H1 (cell line): ENCODE results near the gene MAPRE2. TPM values are rescaled to one million over a fixed set of nuclear protein-coding genes. Genes with fewer than 3 reads are reported as not detected.

Experiments used
- CTCF ChIA-PET: fragments of 300-600 bp; sonication (Branson Sonifier 250); formaldehyde crosslinking; loops from one replicate; lab custom pipeline; 2021; ENCODE audit not compliant: partially characterized antibody; lab: Charles Lee
- POLR2A ChIA-PET: fragments of 300-600 bp; sonication (Branson Sonifier 250); formaldehyde crosslinking; loops from one replicate; lab custom pipeline; 2021; ENCODE audit warnings: inconsistent platforms; ENCODE audit not compliant: partially characterized antibody; lab: Charles Lee
- DNase-seq, 2 experiments: peaks; one replicate each; pipeline versions ENCODE4 v3.0.0 to v3.0.0-alpha.2; 2010 to 2022; ENCODE audit warnings: low spot score in 2 of 2, low read depth in 1 of 2, mixed read lengths in 1 of 2
- FAIRE-seq: peaks from 2 replicates; lab custom pipeline; 2011; peaks lifted over from hg19 to GRCh38; lab: Jason Lieb, UNC
- H2AFZ ChIP-seq: 2 replicates; pipeline ENCODE4 v1.8.1; 2012; ENCODE audit warnings: low read length, inconsistent platforms
- H2AK5ac ChIP-seq: 2 replicates; pipeline ENCODE4 v1.6.1; 2013; ENCODE audit warnings: low read depth, low read length
- H2BK120ac ChIP-seq: replicated peaks from 2 replicates; pipeline ENCODE3; 2013; ENCODE audit warnings: low read depth, low read length, inconsistent platforms
- H2BK12ac ChIP-seq: 2 replicates; pipeline ENCODE4 v1.6.1; 2013; ENCODE audit warnings: low read depth, low read length
- H2BK15ac ChIP-seq: 2 replicates; pipeline ENCODE4 v1.6.1; 2013; ENCODE audit warnings: low read length
- H2BK20ac ChIP-seq: 2 replicates; pipeline ENCODE4 v1.6.1; 2013; ENCODE audit warnings: low read length
- H2BK5ac ChIP-seq: 2 replicates; pipeline ENCODE4 v1.6.1; 2013; ENCODE audit warnings: low read depth, low read length
- H3K14ac ChIP-seq: 2 replicates; pipeline ENCODE4 v1.6.1; 2013; ENCODE audit warnings: inconsistent platforms; ENCODE audit not compliant: insufficient read length
- H3K18ac ChIP-seq: 2 replicates; pipeline ENCODE4 v1.6.1; 2013; ENCODE audit warnings: low read length; ENCODE audit errors: extremely low read depth
- H3K23ac ChIP-seq: 2 replicates; pipeline ENCODE4 v1.6.1; 2013; ENCODE audit warnings: inconsistent platforms; ENCODE audit not compliant: insufficient read length
- H3K23me2 ChIP-seq: 2 replicates; pipeline ENCODE4 v1.6.1; 2013; ENCODE audit warnings: low read depth, low read length
- H3K27ac ChIP-seq: 2 replicates; pipeline ENCODE4 v1.6.1; 2011; ENCODE audit warnings: low read depth, low read length, inconsistent platforms
- H3K27me3 ChIP-seq, 4 experiments: replicated peaks in 1 of 4; 1 replicate in 1 of 4; 2 replicates in 3 of 4; pipeline versions ENCODE4 v1.6.1 to v1.8.1; 2011 to 2013; ENCODE audit warnings: low read length in 3 of 4, mild to moderate bottlenecking in 3 of 4, inconsistent platforms in 2 of 4, mixed read lengths in 2 of 4, moderate library complexity in 1 of 4; ENCODE audit not compliant: control insufficient read depth in 3 of 4, insufficient read depth in 3 of 4; ENCODE audit errors: extremely low read depth in 1 of 4
- H3K36me3 ChIP-seq, 4 experiments: 2 replicates each; pipeline versions ENCODE4 v1.6.1 to v1.8.1; 2011 to 2013; ENCODE audit warnings: mild to moderate bottlenecking in 4 of 4, low read length in 3 of 4, moderate library complexity in 2 of 4, control low read depth in 1 of 4, inconsistent platforms in 1 of 4; ENCODE audit not compliant: insufficient read depth in 4 of 4, control insufficient read depth in 2 of 4
- H3K4ac ChIP-seq: replicated peaks from 2 replicates; pipeline ENCODE3; 2013; ENCODE audit warnings: low read length, low read depth, mixed read lengths, inconsistent platforms; ENCODE audit not compliant: insufficient read length
- H3K4me1 ChIP-seq, 4 experiments: replicated peaks in 1 of 4; 1 replicate in 1 of 4; 2 replicates in 3 of 4; pipeline versions ENCODE4 v1.6.1 to v1.8.1; 2011 to 2013; ENCODE audit warnings: low read length in 3 of 4, inconsistent platforms in 2 of 4, mixed read lengths in 1 of 4; ENCODE audit not compliant: insufficient read depth in 4 of 4, control insufficient read depth in 3 of 4
- H3K4me2 ChIP-seq, 2 experiments: 2 replicates each; pipeline versions ENCODE4 v1.6.1 to v1.8.1; 2011 to 2013; ENCODE audit warnings: low read depth in 2 of 2, low read length in 2 of 2, control low read depth in 1 of 2, inconsistent platforms in 1 of 2, mild to moderate bottlenecking in 1 of 2; ENCODE audit not compliant: insufficient read depth in 1 of 2
- H3K4me3 ChIP-seq, 4 experiments: fragments of 200-600, 300-600 bp in 1 of 4; sonication (generic), shearing (Covaris generic), sonication (Bioruptor Twin) in 1 of 4; 2 replicates each; pipeline versions ENCODE4 v1.5.1 to v1.8.1; 2011 to 2016; ENCODE audit warnings: low read length in 4 of 4, low read depth in 3 of 4, control low read depth in 2 of 4, inconsistent platforms in 2 of 4, mild to moderate bottlenecking in 2 of 4, mixed read lengths in 1 of 4, moderate library complexity in 1 of 4; ENCODE audit not compliant: insufficient read depth in 2 of 4; ENCODE audit errors: extremely low read depth in 1 of 4
- H3K56ac ChIP-seq: replicated peaks from 2 replicates; pipeline ENCODE3; 2013; ENCODE audit warnings: low read depth, mild to moderate bottlenecking, mixed read lengths, low read length, inconsistent platforms; ENCODE audit not compliant: insufficient read length
- H3K79me1 ChIP-seq: 2 replicates; pipeline ENCODE4 v1.6.1; 2013; ENCODE audit warnings: low read depth, low read length, control low read depth
- H3K79me2 ChIP-seq, 2 experiments: 2 replicates each; pipeline versions ENCODE4 v1.6.1 to v1.8.1; 2012 to 2013; ENCODE audit warnings: low read length in 2 of 2, mild to moderate bottlenecking in 2 of 2, inconsistent platforms in 1 of 2; ENCODE audit not compliant: insufficient read depth in 2 of 2, control insufficient read depth in 1 of 2
- H3K9ac ChIP-seq, 4 experiments: replicated peaks in 1 of 4; 1 replicate in 1 of 4; 2 replicates in 3 of 4; pipeline versions ENCODE4 v1.6.1 to v1.8.1; 2011 to 2013; ENCODE audit warnings: low read depth in 3 of 4, low read length in 3 of 4, control low read depth in 2 of 4, mild to moderate bottlenecking in 2 of 4, moderate library complexity in 2 of 4, inconsistent platforms in 1 of 4; ENCODE audit errors: extremely low read depth in 1 of 4
- H3K9me3 ChIP-seq, 2 experiments: 2 replicates each; pipeline versions ENCODE4 v1.6.1 to v1.8.1; 2012 to 2013; ENCODE audit warnings: mild to moderate bottlenecking in 2 of 2, moderate library complexity in 2 of 2, control low read depth in 1 of 2, inconsistent platforms in 1 of 2, low read depth in 1 of 2, low read length in 1 of 2, mixed read lengths in 1 of 2; ENCODE audit not compliant: insufficient read depth in 2 of 2
- H4K20me1 ChIP-seq, 2 experiments: replicated peaks in 1 of 2; 2 replicates each; pipeline versions ENCODE3 to v1.8.1; 2011 to 2013; ENCODE audit warnings: inconsistent platforms in 2 of 2, low read length in 2 of 2, mild to moderate bottlenecking in 1 of 2; ENCODE audit not compliant: insufficient read depth in 2 of 2, control insufficient read depth in 1 of 2
- H4K5ac ChIP-seq: 2 replicates; pipeline ENCODE4 v1.6.1; 2013; ENCODE audit warnings: low read length, low read depth, mixed read lengths, inconsistent platforms; ENCODE audit not compliant: insufficient read length
- H4K8ac ChIP-seq: 2 replicates; pipeline ENCODE4 v1.8.0; 2013; ENCODE audit warnings: mild to moderate bottlenecking, moderate library complexity, low read length, inconsistent platforms; ENCODE audit not compliant: insufficient read depth; ENCODE audit errors: extremely low read depth
- H4K91ac ChIP-seq: replicated peaks from 2 replicates; pipeline ENCODE3; 2013; ENCODE audit warnings: low read length, mixed read lengths, inconsistent platforms; ENCODE audit not compliant: insufficient read length
- ASH2L ChIP-seq: fragments of 200-600, 300-600 bp; sonication (generic); IDR thresholded peaks from one replicate; pipeline ENCODE4 v1.7.1; 2017; ENCODE audit warnings: low read length
- CBX5 ChIP-seq: fragments of 300-800, 300-1000 bp; sonication (generic); IDR thresholded peaks from 2 replicates; pipeline ENCODE4 v1.7.1; 2016; ENCODE audit warnings: antibody characterized with exemption, low read length, low read depth
- CBX8 ChIP-seq: fragments of 300-800, 300-1000 bp; sonication (generic); IDR thresholded peaks from 2 replicates; pipeline ENCODE4 v1.7.1; 2016; ENCODE audit warnings: low read depth, low read length, borderline replicate concordance
- EGR1 ChIP-seq: IDR thresholded peaks from 2 replicates; pipeline ENCODE4 v1.6.1; 2011; ENCODE audit warnings: low read depth, low read length, borderline replicate concordance
- JUND ChIP-seq: IDR thresholded peaks from 2 replicates; pipeline ENCODE4 v1.6.1; 2011; ENCODE audit warnings: mild to moderate bottlenecking, improper control_type of control experiment, low read length
- MAX ChIP-seq: IDR thresholded peaks from 2 replicates; pipeline ENCODE4 v1.6.1; 2012; ENCODE audit warnings: inconsistent platforms
- NANOG ChIP-seq: IDR thresholded peaks from 2 replicates; pipeline ENCODE4 v1.6.1; 2011; ENCODE audit warnings: low read length, low read depth, mild to moderate bottlenecking, inconsistent platforms; ENCODE audit not compliant: insufficient read depth, poor library complexity, severe bottlenecking
- SAP30 ChIP-seq: fragments of 300-600 bp; sonication (generic); IDR thresholded peaks from 2 replicates; pipeline ENCODE4 v1.7.1; 2012; ENCODE audit warnings: low read length, moderate library complexity, mild to moderate bottlenecking, inconsistent platforms; ENCODE audit not compliant: insufficient read depth, insufficient replicate concordance
- TAF1 ChIP-seq: IDR thresholded peaks from 2 replicates; pipeline ENCODE4 v1.6.1; 2011; ENCODE audit warnings: mild to moderate bottlenecking, low read depth, low read length
- TAF7 ChIP-seq: optimal IDR thresholded peaks from 2 replicates; pipeline ENCODE3; 2011; ENCODE audit warnings: low read depth, mild to moderate bottlenecking, inconsistent platforms, low read length, moderate library complexity, borderline replicate concordance
- TBP ChIP-seq: IDR thresholded peaks from 2 replicates; pipeline ENCODE4 v1.6.1; 2011; ENCODE audit warnings: low read depth, low read length, improper control_type of control experiment
- TEAD4 ChIP-seq: IDR thresholded peaks from 2 replicates; pipeline ENCODE4 v1.6.1; 2012; ENCODE audit warnings: low read depth, low read length, inconsistent platforms, mixed read lengths
- WGBS, 2 experiments: shearing (Covaris generic) in 1 of 2; methylation state at CpG; one replicate each; pipeline versions ENCODE4 v1.1.6 to v1.1.7; 2013 to 2015; ENCODE audit warnings: low lambda C conversion rate in 2 of 2, mixed read lengths in 2 of 2, inconsistent platforms in 1 of 2, low coverage in 1 of 2, missing lambda C conversion rate in 1 of 2; ENCODE audit not compliant: insufficient replicate concordance in 2 of 2, insufficient coverage in 1 of 2, insufficient read length in 1 of 2; ENCODE audit errors: extremely low coverage in 1 of 2, missing lambda C conversion rate in 1 of 2; 5-methylcytosine and 5-hydroxymethylcytosine counted together
- polyA plus RNA-seq, 7 experiments: library from polyadenylated mRNA; depleted of rRNA in 3 of 7; stranded (reverse) in 5 of 7; unstranded in 2 of 7; fragments of >200 nt in 5 of 7; fragments of 200-250 nt in 2 of 7; gene quantifications; 1 replicate in 5 of 7; 2 replicates in 1 of 7; 4 replicates in 1 of 7; pipeline versions ENCODE4 v1.2.1 to v1.2.3, GENCODE V29; 2011 to 2013; ENCODE audit warnings: missing spikeins in 2 of 7, mixed read lengths in 2 of 7
- total RNA-seq: library from RNA; stranded (reverse); fragmentation: NEBNext Ultra II Directional; extraction: Animal tissue kit (Norgen Biotek cat#: 25700); gene quantifications from 2 replicates; pipeline ENCODE4 v1.2.1, GENCODE V29; 2021

MAPRE2 gene
- total and polyA plus RNA-seq, 2 of the 8 experiments (the other 6 are each of a cell fraction or from before 2014, with no cell fraction given) = 32.6 to 33.1 TPM

GRCh38 chr18:35131387-35132020 lies 90.3 kb downstream of the MAPRE2 start:
- Histone ChIP-seq H3K79me1 (no peaks in the 10 kb centered on the region), H3K4ac (no peak overlapping the region), H3K23ac (no peak overlapping the region), H3K9me3 (no peaks in the 10 kb centered on the region), H2AK5ac (no peak overlapping the region), H4K20me1 (no peaks in the 10 kb centered on the region), H2BK15ac (no peak overlapping the region), H3K4me1 (no peaks in the 10 kb centered on the region), H3K9ac (no peak overlapping the region), H3K23me2 (no peaks in the 10 kb centered on the region), H3K4me2 (no peak overlapping the region), H2AFZ (no peak overlapping the region), H2BK20ac (no peak overlapping the region), H2BK12ac (no peak overlapping the region), H4K91ac (no peak overlapping the region), H3K79me2 (no peaks in the 10 kb centered on the region), H3K14ac (no peak overlapping the region), H3K36me3 (peaks cover 0 to 5% (median 0%) of the 10 kb centered on the region in 4 experiments; a peak in 3 of 8 replicates), H3K27ac (no peak overlapping the region), H2BK120ac (no peak overlapping the region), H4K8ac (no peak overlapping the region), H3K27me3 (no peaks in the 10 kb centered on the region), H3K56ac (no peak overlapping the region), H4K5ac (no peak overlapping the region), H3K18ac (no peak overlapping the region), H3K4me3 (no peak overlapping the region), H2BK5ac (no peak overlapping the region)
- WGBS, 2 experiments = 86% methylated on average over 8 of the region's 8 CpGs; no CpG with 5 or more reads in 1 of the 2 experiments
- ChIA-PET POLR2A (no interaction called here), CTCF (interaction anchor here (1.1 to 4.0 kb wide), 5 partner anchors 10 to 118 kb away, joined by 3 to 29 read pairs (median 5); no protein-coding TSS in a partner anchor)
- DNase-seq (no peak), FAIRE-seq (no peak)
- TF ChIP-seq EGR1 = no peak
- TF ChIP-seq TAF1 = no peak
- TF ChIP-seq SAP30 = no peak
- no peak for TF ChIP-seq JUND
- TF ChIP-seq TAF7 = no peak
- TF ChIP-seq TEAD4 = no peak
- no peak for TF ChIP-seq TBP
- TF ChIP-seq MAX = no peak
- no peak for TF ChIP-seq CBX8
- TF ChIP-seq ASH2L = no peak
- no peak for TF ChIP-seq NANOG
- no peak for TF ChIP-seq CBX5
